Measurements from ENCODE around the gene NBPF15.
"Not testable (repeated sequence)": the region's sequence is repeated elsewhere in the genome, so short reads cannot be mapped to it uniquely, and the experiment has no call there.

Gene NBPF15, protein sequence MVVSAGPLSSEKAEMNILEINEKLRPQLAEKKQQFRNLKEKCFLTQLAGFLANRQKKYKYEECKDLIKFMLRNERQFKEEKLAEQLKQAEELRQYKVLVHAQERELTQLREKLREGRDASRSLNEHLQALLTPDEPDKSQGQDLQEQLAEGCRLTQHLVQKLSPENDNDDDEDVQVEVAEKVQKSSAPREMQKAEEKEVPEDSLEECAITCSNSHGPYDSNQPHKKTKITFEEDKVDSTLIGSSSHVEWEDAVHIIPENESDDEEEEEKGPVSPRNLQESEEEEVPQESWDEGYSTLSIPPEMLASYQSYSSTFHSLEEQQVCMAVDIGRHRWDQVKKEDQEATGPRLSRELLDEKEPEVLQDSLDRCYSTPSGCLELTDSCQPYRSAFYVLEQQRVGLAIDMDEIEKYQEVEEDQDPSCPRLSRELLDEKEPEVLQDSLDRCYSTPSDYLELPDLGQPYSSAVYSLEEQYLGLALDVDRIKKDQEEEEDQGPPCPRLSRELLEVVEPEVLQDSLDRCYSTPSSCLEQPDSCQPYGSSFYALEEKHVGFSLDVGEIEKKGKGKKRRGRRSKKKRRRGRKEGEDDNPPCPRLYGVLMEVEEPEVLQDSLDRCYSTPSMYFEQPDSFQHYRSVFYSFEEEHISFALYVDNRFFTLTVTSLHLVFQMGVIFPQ

DNA sequence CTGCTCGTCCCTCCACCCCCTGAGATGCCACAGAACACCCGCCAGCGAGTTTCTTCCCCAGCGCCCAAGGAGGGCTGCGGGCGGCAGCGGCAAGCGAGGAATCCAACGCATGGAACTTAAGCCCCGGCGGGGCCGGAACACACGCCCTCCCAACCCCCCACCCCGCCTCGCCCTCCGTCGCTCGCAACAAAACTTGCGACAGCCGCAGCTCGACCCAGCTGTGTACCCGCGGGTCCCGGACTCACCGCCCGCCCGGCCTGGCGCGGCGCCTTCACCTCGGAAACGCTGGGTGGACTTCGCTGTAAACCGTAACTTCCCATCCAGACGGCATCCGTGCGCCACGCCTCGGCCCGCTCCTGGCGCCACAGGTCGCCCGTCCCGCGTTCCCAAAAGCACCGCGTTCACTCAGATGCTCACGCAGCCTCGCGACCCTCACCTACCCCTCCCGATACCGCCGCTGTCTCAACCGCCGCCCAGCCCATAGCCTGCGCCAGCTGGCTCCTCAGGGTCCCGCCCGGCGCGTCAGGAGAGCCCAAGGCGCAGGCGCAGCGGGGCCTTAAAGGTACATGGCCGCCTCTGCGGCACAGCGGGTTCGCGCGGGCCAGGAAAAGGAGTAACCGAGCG lies at the start of gene NBPF15:
Gene NBPF15, minus strand, starts transcription at position 534 of the 624 bp plus-strand sequence. CDS start 21,666 bp downstream, outside the sequence.
- DNase-seq (ENCODE audit: low spot score), result peak; percentile 68

DNA sequence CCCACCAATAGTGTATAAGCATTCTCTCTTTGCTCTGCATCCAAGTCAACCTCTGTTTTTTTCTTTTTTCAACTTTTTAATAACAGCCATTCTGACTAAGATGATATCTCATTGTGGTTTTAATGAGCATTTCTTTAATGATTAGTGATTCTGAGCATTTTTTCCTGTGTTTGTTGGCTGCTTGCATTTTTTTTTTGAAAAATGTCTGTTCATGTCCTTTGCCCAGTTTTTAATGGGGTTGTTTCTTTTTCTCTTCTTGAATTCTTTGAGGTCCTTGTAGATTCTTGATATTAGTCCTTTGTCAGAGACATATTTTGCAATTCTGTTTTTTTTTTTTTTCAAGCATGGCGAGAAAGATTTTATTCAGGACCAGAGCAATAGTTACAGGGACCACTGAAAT lies 35.0 kb upstream of the NBPF15 start:
- DNase-seq (ENCODE audit: low spot score), result not testable (repeated sequence)

DNA sequence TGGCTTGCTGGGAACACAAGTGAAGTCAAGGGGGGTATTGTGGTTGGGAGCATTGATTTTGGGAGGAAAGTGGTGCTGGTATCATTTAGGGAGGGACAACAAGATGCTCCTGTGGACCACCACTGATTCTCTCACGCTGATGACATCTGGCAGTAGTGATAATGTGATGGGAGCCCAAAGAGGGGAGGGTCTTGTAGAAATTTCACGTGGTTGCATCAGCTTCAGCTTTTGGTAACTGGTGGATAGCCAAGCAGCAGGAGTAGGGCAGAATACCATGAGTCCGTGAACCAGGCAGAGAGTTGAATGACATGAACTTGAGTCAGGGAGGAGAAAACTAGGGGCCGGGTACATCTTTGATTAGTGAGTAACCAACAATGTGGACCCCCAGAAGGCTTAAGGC lies 32.7 kb upstream of the NBPF15 start:
- not testable (repeated sequence) for DNase-seq (ENCODE audit: low spot score)

DNA sequence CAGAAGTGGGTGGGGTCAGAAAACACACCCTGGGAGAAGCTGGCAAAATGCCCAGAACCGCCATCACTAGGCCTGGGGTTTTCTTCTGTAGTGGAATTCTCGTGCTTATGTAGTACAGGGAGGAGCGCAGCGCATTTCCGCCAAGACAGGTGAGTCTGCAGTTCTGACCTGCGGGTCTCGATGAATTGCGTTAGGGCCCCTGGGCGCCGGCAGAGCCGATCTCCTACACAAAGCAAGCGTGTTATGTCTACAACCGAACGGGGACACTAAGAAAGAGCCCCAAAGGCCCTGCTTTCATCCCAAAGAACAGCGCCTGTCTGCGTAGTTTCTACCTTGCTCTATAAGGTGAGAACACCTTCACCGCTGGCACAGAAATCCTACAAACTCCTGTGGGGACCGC lies 28.9 kb upstream of the NBPF15 start:
- DNase-seq (ENCODE audit: low spot score), result not testable (repeated sequence)

DNA sequence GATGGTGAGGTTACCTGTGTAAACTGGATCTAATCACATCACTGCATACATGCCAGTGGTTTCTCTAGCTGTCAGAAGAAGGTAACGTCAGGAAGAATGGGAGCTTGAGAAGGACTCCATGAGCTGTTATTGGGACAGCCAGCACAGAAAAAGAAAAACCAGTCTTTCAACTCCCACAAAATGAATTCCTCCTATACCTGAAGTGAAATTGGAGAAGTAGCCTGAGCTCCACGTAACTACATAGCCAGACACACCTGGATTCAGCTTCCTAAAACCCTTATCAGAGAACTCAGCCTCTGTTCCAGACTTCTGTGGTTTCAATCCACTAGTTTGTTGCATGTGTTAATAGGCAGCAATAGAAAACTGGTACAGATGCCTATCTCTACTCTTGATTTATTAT lies 25.5 kb upstream of the NBPF15 start:
- DNase-seq (ENCODE audit: low spot score), result not testable (repeated sequence)

DNA sequence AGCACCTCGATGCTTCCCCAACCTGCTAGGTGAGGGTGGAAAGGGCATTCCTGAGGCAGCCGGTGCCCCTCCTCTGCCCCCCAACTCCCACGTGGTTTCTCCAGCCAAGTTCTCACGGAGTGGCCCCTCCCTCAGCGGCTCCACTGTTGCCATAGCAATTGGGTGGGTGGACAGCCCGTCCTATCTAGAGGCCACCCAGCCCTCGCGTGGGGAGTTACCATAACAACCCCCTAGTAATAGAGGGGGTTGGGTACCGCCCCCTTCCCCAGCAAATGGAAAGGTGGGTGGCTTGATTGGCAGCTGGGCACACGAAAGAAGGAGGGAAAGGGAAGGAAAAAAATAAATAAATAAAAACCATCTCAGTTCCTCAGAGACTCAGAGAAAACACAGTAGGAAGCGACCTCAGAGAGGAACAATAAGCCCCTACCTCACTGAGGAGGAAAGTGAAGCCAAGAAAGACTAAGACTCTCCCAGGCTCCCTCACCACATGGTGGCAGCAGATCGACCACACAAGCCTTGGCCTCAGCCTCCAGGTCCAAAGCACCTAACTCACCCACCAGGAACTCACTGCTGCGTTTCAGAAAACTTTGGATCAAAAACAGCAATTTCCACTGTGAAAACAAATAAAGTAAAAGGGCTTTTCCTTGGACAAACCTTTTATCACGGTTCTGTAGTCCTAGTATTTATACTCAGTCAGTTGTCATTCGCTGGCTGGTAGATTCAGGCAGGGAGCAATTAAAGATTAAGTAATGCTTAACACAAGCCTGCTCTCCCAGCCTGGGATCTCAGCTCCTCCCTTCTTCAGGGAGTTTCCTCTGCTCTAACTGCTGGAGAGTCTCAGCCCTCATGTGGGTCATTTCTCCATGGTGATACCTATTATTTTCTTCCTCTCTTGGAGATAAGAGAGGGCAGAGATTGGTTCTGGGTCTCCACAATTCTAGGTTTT lies 23.9 kb upstream of the NBPF15 start:
- DNase-seq (ENCODE audit: low spot score), result not testable (repeated sequence)

DNA sequence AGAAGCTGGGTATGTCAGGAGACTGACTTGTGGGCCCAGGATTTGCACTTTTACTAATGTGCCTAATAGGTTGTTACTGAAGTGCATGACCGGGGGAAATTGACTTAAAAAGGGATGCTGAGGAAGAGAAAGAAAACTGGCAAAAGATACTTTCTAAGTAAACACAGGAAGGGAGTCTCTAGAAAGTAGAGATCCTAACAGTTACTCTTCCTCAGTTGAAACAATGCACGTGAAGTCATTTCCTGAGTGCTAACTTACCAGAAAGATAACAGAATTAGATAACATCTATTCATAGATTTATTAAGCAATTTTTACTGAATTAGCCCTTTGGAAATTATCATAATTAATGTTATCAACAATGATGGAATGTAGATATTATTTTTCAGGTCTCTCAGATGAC lies 12.4 kb upstream of the NBPF15 start:
- DNase-seq (ENCODE audit: low spot score), result not testable (repeated sequence)

DNA sequence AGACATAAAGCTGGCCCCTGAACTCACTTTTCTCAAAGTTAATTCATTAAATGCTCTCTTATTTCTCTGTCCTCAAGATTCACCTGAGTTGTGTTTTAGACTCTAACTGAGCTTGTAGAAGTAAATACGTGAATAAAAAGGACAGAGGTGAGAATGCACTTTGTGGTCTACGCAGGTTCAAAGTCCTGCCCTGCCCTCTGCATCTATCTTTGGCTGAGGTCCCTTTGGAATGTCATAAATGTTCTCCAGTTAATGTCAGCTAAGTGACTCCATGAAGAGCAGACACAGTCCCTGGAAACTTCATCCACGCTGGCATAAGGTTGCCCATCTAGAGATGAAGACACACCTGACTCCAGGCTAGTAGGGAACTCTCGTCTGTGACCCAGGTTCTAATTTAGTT lies 10.0 kb upstream of the NBPF15 start:
- DNase-seq (ENCODE audit: low spot score), result not testable (repeated sequence)

DNA sequence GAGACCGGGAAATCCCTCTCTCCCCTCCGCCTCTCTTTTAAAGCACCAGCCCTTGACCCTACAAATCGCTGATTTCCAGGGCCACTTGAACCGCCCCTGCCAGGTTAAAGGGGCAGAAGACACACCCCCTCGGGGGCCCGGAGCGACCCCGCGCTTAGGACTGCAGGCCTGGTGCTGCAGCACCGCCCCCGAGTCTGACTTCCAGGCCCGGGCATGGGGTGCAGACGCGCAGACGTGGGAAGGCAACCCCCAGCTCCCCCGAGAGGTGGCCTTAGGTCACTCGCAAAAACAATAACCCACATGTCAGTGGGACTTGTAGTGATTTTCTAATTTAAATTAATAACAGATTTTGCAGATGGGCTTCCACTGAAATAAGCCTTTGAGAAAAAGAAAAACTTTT lies 309 bp upstream of the NBPF15 start:
- not testable (repeated sequence) for DNase-seq (ENCODE audit: low spot score)

DNA sequence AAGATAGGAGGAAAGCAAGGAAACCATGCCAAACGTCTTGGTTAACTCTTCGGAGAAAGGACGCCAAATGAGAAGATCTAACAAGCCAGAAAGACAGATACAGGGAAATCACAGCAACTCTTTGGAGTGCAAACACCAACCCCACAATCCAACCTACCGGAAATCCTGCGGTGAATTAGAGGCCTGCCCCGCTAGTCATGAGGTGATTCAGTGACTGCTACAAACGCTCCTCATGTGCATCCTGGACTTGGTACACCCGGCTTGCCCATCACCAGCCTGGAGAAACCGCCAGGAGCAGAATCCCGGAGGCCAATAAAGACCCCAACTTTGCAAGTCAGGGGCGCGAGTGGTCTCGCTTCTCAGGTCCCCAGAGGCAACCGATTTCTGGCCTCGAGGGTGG lies 783 bp downstream of the NBPF15 start:
- peak; percentile 57 for DNase-seq (ENCODE audit: low spot score)

DNA sequence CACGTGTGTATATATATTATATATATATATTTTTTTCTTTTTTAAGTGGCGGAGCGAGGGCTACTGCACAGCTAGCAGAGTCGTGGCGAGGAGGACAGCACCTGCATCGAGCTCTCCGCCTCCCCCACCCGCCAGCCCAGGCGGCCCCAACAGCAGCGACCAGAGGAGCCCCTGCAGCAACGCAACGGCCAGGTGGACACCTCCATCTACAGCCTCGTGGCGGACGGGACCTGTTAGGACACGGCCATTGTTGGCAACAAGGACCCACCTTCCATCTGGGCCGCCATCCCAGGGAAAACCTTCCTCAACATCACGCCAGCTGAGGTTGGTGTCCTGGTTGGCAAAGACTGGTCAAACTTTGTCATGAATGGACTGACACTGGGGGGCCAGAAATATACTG lies 19.1 kb downstream of the NBPF15 start:
- not testable (repeated sequence) for DNase-seq (ENCODE audit: low spot score)

DNA sequence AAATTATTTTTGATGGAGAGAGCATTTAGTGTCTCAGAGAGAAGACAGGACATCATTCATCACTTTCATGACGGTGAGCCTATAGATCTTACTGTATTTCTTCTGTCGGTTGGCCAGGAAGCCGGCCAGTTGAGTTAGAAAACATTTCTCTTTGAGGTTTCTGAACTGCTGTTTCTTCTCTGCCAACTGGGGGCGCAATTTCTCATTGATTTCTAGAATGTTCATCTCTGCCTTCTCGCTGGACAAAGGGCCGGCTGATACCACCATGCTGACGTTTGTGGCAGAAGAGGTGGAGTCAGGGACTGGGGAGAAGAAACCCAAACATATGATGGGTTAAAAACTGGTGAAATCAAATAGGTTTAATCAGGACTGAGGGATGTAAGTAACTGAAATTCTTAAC lies 21.7 kb downstream of the NBPF15 start:
- DNase-seq (ENCODE audit: low spot score), result not testable (repeated sequence)

DNA sequence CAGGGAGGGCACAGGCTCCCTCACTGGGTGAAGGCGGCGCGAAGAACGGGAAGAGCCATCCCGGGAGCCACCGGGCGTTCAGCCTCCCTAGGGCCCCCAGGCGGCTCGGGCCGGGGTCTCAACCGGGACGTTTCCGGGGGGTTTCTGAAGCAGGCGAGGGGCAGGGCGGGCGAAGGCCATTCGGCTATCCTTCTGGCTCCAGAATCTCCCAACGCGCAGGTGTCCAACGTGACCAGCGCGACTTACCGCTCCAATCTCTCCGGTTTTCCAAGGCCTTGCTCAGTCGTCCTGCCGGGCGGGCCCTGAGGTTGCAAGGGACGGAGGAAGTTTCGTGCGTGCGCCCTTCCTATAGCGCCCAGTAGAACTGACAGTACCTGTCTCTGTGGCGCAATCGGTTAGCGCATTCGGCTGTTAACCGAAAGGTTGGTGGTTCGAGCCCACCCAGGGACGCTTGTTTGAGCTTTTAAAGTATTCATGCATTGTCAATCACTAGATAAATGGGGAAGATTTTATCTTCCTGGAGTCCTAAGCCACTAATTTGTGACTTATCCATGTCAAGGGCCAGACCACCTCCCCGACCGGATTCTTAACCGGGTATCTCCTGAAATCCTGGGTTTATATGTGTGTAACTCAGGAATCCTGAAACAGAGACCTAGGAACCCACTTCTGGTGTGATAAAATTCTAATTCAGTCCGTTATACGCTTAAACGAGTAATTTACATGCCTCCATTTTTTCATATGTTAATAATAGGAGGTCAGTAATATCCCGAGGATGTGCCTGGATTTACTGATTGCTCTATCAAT lies 42.4 kb downstream of the NBPF15 start:
- peak; percentile 64 for DNase-seq (ENCODE audit: low spot score)

DNA sequence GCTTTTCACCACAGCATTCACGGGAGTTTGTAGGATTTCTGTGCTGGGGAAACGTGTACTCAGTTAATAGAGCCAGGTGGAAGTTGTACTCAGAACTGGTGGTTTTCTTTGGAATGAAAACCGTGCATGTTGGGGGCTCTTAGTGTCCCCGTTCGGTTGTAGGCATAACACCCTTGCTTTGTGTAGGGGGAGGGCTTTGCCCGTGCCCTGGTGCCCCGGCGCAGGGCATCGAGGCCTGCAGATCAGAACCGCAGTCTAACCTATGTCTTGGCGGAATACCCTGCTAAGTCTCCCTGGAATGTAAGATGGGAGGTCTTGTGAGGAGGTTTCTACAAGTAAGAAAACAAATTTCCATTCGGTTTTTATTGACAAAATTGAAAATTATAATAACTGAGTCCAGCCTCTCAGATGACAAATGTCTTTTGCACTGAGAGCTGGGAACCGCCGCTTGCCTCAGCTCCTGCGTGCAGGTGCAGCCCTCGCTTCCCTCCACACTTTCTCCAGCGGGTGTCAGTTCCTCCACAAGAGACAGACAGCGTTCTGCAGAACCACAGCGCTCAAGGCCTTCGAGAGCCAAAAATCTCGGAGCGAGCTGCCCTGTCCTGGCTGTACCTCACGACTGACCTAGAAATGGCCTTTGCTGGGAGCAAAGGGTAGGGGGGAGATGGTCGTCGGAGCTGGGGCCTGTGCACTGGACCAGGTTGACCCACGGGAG lies 47.9 kb downstream of the NBPF15 start:
- DNase-seq (ENCODE audit: low spot score), result not testable (repeated sequence)

DNA sequence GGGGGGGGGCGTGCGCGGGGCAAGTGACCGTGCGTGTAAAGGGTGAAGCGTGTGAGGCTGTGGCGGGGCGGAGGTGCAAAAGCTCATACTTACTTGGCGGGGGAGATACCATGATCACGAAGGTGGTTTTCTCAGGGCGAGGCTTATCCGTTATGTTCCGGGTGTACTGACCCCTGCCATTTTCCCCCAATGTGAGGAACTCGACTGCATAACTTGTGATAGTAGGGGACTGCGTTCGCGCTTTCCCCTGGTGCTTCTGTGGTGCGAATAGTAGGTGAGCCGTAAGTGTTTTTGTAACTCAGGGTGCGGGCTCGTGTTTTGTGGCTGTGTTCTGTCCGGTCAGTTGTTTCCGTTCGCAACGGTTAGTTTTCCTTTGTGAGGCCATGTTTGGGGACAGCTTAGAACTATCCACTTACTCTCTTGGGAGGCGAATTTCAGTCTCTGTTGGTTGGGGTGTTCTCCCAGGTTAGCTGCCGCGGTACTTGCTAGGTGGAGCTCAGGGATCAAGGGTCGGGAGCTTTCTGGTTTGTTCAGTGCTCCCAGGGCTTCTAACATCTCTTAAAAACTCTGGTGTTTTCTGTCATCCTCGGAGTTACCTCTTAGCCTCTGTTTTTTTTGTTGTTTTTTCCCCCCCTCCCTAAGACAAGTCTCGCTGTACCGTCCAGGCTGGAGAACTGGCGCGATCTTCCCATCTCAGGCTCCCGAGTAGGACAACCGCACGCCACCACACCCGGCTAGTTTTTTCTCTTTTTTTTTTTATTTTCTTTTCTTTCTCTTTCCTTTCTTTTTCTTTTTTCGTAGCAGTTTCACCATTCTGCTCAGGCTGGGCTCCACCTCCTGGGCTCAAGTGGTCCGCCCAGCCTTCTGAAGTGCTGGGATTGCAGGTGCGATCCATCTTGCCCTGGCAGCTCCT lies 48.7 kb downstream of the NBPF15 start:
- peak; percentile 97 for DNase-seq (ENCODE audit: low spot score)

DNA sequence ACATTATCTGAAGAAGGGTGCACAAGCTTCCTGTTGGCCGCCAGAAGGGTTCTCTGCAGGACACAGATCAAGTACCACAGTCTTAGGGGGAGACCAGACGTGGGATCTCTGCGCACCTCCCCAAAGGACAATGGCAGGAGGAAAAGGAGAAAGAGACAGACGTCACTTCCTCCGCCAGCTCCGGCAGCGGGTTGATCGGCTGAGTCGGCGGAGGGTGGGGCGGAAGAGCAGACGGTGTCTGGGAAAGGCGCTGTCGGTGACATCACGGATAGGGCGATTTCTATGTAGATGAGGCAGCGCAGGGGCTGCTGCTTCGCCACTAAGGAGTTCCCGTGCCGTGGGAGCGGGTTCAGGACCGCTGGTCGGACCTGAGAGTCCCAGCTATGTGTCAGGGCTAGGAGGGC lies 49.4 kb downstream of the NBPF15 start:
- peak; percentile 83 for DNase-seq (ENCODE audit: low spot score)

DNA sequence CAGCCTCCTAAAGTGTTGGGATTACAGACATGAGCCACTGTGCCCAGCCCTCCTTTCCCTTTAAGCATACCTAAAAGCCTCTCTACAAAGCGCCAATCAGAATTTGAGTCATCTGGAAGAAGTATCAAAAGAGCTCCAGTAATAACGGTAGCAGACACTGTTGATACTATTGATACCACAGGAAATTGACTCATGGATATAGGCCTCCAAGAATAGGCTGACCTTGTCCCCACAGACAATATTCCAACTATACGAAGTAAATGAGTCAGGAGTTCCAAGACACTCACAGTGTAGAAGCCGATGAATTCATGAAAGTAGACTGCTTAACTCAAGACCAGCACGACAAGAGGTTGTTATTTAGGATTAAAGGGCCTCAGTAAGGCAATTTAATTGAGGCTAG lies 58.7 kb downstream of the NBPF15 start:
- peak; percentile 63 for DNase-seq (ENCODE audit: low spot score)

DNA sequence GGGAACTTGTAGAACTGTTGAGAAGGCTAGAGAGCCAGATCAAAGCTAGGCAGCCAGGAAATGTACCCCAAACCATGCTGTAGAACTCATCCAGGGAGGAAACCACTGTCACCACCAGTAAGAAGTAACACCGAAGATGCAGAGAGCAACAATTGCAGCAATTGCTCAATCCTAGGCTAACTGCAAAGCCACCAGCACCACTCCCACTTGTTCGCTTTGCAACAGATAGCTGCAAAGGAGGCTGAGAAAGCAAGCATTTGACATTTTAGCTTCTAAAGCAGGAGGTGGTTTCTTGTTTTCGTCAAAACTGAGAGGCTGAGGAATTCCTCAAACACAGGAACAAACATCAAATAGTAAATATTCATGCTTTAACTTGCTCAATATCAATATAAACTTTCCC lies 89.8 kb downstream of the NBPF15 start:
- not testable (repeated sequence) for DNase-seq (ENCODE audit: low spot score)
